Gastroesophageal sphincter (tissue), 3 donors: ENCODE data around the gene ZSWIM5.

Experiments used
- CTCF ChIP-seq, 4 experiments: fragments of 200-600 bp in 2 of 4; fragments of 450-650 bp in 2 of 4; sonication (generic) in 1 of 4; IDR thresholded peaks; one replicate each; pipeline ENCODE4 v1.5.1; 2017 to 2019; ENCODE audit warnings: antibody characterized with exemption in 4 of 4, mild to moderate bottlenecking in 2 of 4, moderate library complexity in 2 of 4
- POLR2A ChIP-seq, 2 donors: fragments of 450-650 bp; IDR thresholded peaks; one replicate each; pipeline ENCODE4 v1.6.1; 2017; ENCODE audit warnings: antibody characterized with exemption in 2 of 2, mild to moderate bottlenecking in 2 of 2, moderate library complexity in 1 of 2

GRCh38 chr1:45043094-45043493 is 163.3 kb downstream of the ZSWIM5 start:
- TF ChIP-seq CTCF (IDR thresholded peaks at IDR 0.05) (no peak), POLR2A (IDR thresholded peaks at IDR 0.05) (no peak)
